OCI-LY7 (cell line): ENCODE measurements around the gene FTO.

Source experiments
- CTCF ChIP-seq: fragments of 200-600 bp; sonication (generic); conservative IDR thresholded peaks from 2 replicates; pipeline ENCODE4 v1.5.1; 2014; ENCODE audit warnings: mild to moderate bottlenecking, antibody characterized with exemption, low read length, moderate library complexity, mixed read lengths
- EZH2phosphoT487 ChIP-seq: fragments of 200-600 bp; sonication (generic); IDR thresholded peaks from 2 replicates; pipeline ENCODE4 v1.6.1; 2018; ENCODE audit warnings: low read depth, borderline replicate concordance, mild to moderate bottlenecking, mixed run types, antibody characterized with exemption, low read length, moderate library complexity, mixed read lengths

DNA sequence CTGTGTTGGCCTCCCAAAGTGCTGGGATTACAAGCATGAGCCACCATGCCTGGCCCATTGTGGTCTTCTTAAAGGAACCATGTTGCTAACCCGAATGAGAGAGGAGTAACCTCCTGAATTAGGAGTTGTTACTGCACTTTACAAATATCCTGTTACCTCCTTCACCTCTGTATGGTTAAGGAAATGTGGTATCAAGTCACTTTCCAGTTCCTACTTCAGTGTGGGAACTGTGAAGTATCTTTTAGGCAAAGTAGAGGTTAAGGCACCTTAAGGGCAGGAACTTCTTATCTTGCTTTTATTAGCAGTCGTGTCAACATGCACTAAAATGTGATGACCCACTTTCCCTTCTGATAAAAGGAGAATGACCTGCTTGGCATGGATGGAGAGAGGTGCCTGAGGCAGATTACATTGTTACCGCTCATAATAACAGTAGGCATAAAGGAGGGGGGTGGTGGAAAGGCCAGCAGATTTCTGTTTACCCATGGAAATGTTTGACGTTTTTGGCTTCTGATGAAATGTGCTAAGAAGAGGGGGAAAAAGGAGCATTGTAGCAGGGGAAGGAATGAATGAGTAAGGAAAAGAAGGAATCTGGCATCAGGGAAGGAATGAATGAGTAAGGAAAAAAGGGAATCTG, 28.5 kb downstream of the FTO start:
- no peak for TF ChIP-seq CTCF
- TF ChIP-seq EZH2phosphoT487 = no peak
